IPS-20b (cell line): ENCODE data around the gene RUVBL2.

Experiments used
- H3K27ac ChIP-seq: one replicate; pipeline ENCODE4 v1.5.1; 2013; ENCODE audit warnings: low read length
- H3K27me3 ChIP-seq: 2 replicates; pipeline ENCODE4 v1.6.1; 2013; ENCODE audit warnings: mild to moderate bottlenecking, low read length, inconsistent platforms; ENCODE audit not compliant: insufficient read depth
- H3K36me3 ChIP-seq: 2 replicates; pipeline ENCODE4 v1.6.1; 2013; ENCODE audit warnings: low read depth, mild to moderate bottlenecking, inconsistent platforms, low read length, moderate library complexity; ENCODE audit not compliant: insufficient read depth
- H3K4me1 ChIP-seq: 2 replicates; pipeline ENCODE4 v1.6.1; 2013; ENCODE audit warnings: mild to moderate bottlenecking, control low read depth, inconsistent platforms, low read length, moderate library complexity; ENCODE audit not compliant: insufficient read depth
- H3K4me3 ChIP-seq: 2 replicates; pipeline ENCODE4 v1.5.1; 2013; ENCODE audit warnings: mild to moderate bottlenecking, low read length, inconsistent platforms
- H3K9ac ChIP-seq: 2 replicates; pipeline ENCODE4 v1.6.1; 2013; ENCODE audit warnings: low read depth, mild to moderate bottlenecking, inconsistent platforms, low read length, moderate library complexity
- H3K9me3 ChIP-seq: 2 replicates; pipeline ENCODE4 v1.6.1; 2013; ENCODE audit warnings: mild to moderate bottlenecking, low read depth, low read length, inconsistent platforms; ENCODE audit not compliant: insufficient read depth

Gene RUVBL2

DNA sequence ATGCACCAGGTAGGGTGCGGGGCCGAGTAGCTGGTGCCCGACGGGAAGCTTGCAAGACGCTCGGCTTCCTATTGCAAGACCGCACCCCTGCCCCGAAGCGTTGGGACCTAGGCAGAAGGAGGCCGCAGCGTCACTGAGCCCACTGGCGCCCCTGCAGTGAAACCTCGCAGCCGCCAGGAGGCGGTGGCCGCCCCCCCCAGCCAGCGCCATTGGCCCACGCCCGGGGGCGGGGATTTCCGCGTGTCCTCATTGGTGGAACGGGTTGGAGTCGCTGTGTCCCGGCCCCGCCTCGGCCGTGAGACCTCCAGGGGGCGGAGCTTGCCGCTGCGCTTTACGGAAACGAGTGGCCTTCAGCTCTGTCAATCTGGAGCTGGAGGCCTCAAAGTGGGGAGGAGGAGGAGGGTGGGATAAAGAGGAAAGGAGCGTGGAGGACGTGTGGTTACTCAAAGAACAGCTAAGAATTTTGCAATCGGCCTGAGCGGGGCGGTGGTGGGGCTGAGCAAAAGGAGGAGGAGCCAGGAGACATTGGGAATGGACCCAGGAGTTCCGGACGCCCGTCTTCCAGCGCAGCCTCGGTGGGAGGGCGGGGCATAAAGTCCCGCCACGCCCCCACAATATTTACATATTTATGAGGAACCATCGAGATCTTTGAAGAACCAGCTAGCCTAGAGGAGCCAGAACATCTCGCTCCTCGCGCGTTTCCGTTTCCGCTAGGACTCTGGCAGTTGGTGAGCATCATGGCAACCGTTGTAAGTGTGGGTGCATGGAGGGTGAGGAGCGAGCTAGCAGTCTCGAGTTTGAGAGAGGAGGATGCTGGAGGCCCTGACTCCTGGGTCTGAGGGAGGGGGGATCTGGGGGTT lies at the start of gene RUVBL2, which contains the start of gene GYS1:
RUVBL2 (plus strand) TSS at position 713 of the 860 bp plus-strand sequence; CDS start at position 738, 25 bp downstream.
GYS1 (minus strand) TSS at position 135 of the 860 bp plus-strand sequence. CDS start 197 bp downstream, outside the sequence.
- peak within 1 kb of the TSS; percentile 98 for H3K4me3 ChIP-seq
- H3K4me1 ChIP-seq = peaks cover 6% of the 10 kb centered on the region
- H3K27me3 ChIP-seq = no peaks in the 10 kb centered on the region
- no peaks in the 10 kb centered on the region for H3K9me3 ChIP-seq
- H3K36me3 ChIP-seq = peaks cover 14% of the 10 kb centered on the region
- peak within 1 kb of the TSS; percentile 95 for H3K9ac ChIP-seq
- H3K27ac ChIP-seq = peak within 1 kb of the TSS; percentile 45

DNA sequence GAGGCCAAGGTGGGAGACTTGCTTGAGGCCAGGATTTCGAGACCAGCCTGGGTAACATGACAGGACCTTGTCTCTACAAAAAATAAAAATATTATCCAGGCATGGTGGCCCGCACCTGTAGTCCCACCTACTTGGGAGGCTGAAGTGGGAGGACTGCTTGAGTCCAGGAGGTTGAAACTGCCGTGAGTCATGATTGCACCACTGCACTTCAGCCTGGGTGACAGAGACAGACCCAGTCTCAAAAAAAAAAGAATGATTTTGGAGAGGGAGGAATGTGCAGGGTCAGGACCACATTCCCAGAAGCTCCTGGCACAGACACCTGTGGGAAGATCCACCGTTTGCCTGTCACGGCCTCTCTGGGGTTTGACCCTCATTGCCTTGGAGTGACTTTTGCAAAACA lies 48.3 kb upstream of the RUVBL2 start:
- Histone ChIP-seq H3K36me3 (no peaks in the 10 kb centered on the region), H3K9ac (no peak overlapping the region), H3K27ac (no peak overlapping the region)

DNA sequence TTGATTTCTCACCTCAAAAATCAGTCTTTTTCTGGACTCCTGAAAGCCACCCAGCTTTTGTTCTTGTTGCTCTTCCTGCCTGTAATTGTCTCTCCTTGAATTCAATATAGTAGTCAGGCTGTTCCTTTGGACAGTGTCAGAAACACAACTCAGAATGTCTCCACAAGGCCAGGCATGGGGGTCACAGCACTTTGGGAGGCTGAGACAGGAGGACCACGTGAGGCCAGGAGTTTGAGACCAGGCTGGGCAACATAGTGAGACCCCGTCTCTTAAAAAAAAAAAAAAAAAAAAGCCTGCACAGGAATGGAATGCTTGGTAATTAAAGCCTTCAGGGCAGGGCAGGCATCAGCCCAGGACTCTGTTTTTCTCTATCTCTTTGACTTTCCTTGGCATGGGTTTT lies 47.9 kb upstream of the RUVBL2 start:
- Histone ChIP-seq H3K27me3 (no peaks in the 10 kb centered on the region), H3K4me1 (no peaks in the 10 kb centered on the region), H3K9ac (no peak overlapping the region), H3K36me3 (no peaks in the 10 kb centered on the region), H3K9me3 (no peaks in the 10 kb centered on the region; the same call in 1 of the 2 replicates), H3K27ac (no peak overlapping the region), H3K4me3 (no peak overlapping the region)

More for the DNA sequence above, 48.3 kb upstream of the RUVBL2 start:
- Histone ChIP-seq H3K27me3 (no peaks in the 10 kb centered on the region), H3K4me3 (no peak overlapping the region), H3K4me1 (no peaks in the 10 kb centered on the region), H3K9me3 (no peaks in the 10 kb centered on the region; the same call in 1 of the 2 replicates)

DNA sequence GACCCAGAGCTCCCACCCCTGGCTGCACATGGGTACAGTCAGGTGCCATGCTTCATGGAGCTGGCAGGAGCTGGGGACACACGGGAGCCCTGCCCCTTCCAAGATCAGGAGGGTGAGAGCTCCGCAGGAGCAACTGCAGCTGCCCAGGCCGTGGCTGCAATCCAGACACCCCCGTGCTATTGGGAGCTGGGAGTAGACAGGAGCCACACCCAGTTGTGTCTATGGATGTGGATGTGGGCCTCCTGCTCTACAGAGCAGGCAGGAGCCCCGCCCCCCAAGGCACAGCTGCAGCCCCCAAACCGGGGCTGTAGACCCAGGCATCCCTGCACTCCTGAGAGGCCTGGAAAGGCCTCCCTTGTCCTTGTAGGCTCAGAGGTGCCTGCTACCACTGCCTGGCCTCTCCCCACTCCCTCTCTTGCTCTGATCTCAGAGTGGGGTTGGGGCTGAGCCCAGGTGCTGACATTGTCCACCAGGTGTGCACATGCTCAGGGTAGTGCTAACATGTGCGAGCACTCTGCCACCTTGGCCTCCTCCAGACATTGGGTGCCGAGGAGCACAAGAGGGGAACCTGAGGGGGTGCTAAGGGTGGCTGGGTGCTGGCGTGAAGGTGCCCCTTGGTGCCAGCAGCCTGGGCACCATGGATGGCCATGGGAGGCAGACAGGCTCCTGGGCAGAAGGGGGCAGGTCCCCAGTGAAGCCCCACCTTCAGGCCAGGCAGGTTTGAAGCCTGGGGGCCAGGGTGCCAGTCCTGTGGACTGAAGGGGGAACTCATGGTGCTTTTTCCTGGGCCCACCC lies 47.0 kb upstream of the RUVBL2 start:
- no peak overlapping the region for H3K9ac ChIP-seq
- H3K9me3 ChIP-seq = no peaks in the 10 kb centered on the region
- H3K36me3 ChIP-seq = no peaks in the 10 kb centered on the region
- H3K27me3 ChIP-seq = no peaks in the 10 kb centered on the region
- no peaks in the 10 kb centered on the region for H3K4me1 ChIP-seq
- H3K4me3 ChIP-seq = no peak overlapping the region
- no peak overlapping the region for H3K27ac ChIP-seq

DNA sequence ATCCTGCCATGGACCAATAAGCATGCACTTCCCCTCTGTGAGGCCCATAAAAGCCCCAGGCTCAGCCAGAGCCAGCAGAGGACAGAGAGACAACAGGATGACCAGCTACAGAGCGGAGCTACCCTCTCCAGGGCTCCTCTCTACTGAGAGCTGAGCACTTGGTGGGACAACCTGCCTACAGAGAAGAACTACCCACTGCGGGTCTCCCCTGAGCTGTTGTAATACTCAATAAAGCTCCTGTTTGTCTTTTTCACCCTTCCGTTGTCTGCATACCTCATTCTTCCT lies 46.5 kb upstream of the RUVBL2 start:
- Histone ChIP-seq H3K4me1 (no peaks in the 10 kb centered on the region), H3K9me3 (no peaks in the 10 kb centered on the region), H3K27ac (no peak overlapping the region)

DNA sequence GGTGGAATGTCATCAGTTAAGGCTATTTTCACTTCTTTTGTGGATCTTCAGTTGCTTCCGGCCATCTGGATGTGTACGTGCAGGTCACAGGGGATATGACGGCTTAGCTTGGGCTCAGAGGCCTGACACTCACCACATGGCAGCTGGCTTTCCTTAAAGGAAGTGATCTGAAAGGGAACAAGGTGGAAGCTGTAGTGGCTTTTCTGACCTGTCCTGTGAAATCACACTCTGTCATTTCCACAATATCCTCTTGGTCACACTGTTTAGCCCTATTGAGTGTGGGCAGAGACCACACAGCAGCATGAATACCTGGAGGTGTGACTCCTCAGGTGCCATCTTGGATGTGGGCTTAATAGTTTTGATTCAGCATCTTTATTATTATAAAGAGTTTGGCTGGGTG lies 43.5 kb upstream of the RUVBL2 start:
- Histone ChIP-seq H3K4me1 (no peaks in the 10 kb centered on the region), H3K27ac (no peak overlapping the region), H3K9me3 (no peaks in the 10 kb centered on the region), H3K27me3 (no peaks in the 10 kb centered on the region), H3K36me3 (no peaks in the 10 kb centered on the region), H3K4me3 (no peak overlapping the region), H3K9ac (no peak overlapping the region)

More for the DNA sequence above, 46.5 kb upstream of the RUVBL2 start:
- H3K27me3 ChIP-seq = no peaks in the 10 kb centered on the region
- no peaks in the 10 kb centered on the region for H3K36me3 ChIP-seq
- no peak overlapping the region for H3K9ac ChIP-seq
- no peak overlapping the region for H3K4me3 ChIP-seq

DNA sequence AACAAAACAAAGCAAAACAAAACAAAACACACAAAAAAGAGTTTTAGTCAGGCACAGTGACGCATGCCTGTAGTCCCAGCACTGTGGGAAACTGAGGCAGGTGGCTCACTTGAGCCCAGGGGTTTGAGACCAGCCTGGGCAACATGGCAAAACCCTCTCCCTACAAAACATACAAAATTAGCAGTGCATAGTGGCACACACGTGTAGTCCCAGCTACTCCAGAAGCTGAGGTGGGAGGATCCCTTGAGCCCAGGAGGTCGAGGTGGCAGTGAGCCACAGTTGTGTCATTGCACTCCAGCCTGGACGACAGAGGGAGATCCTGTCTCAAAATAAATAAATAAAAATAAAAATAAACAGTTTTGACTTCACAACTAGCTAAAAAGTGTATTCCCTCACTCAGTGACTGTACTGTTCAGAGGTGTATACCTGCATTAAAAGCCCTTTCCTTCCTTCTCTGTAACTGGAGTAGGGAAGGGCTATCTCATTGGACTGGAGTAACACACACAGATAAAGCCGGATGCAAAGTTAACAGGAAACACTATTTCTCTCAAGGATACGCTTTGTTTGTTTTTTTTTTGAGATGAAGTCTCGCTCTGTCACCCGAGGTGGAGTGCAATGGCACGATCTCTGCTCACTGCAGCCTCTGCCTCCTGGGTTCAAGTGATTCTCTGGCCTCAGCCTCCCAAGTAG lies 42.7 kb upstream of the RUVBL2 start:
- H3K4me3 ChIP-seq = no peak overlapping the region
- peaks cover 7% of the 10 kb centered on the region; the same call in 1 of the 2 replicates for H3K4me1 ChIP-seq

DNA sequence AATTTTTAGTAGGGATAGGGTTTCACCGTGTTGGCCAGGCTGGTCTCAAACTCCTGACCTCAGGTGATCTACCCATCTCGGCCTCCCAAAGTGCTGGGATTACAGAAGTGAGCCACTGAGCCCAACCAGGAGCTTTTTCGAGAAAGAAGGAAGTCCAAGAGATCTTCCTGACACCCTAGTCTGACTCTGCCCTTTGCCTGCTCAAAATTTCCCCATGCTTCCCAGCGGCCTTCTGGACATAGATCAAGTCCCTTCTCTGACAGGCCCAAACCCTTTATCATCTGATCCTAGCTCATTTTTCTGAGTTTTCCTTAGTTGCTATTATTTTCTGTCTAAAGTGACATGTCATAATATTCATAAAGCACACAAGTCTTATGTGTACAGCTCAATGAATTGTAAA lies 40.5 kb upstream of the RUVBL2 start:
- Histone ChIP-seq H3K27me3 (no peaks in the 10 kb centered on the region), H3K9me3 (no peaks in the 10 kb centered on the region), H3K9ac (no peak overlapping the region), H3K36me3 (peaks cover 23% of the 10 kb centered on the region), H3K27ac (no peak overlapping the region), H3K4me3 (no peak overlapping the region), H3K4me1 (peaks cover 7% of the 10 kb centered on the region; the same call in 1 of the 2 replicates)

More for the DNA sequence above, 42.7 kb upstream of the RUVBL2 start:
- no peak overlapping the region for H3K27ac ChIP-seq
- peaks cover 5% of the 10 kb centered on the region; the same call in 1 of the 2 replicates for H3K36me3 ChIP-seq
- H3K27me3 ChIP-seq = no peaks in the 10 kb centered on the region
- no peak overlapping the region for H3K9ac ChIP-seq
- no peaks in the 10 kb centered on the region for H3K9me3 ChIP-seq

DNA sequence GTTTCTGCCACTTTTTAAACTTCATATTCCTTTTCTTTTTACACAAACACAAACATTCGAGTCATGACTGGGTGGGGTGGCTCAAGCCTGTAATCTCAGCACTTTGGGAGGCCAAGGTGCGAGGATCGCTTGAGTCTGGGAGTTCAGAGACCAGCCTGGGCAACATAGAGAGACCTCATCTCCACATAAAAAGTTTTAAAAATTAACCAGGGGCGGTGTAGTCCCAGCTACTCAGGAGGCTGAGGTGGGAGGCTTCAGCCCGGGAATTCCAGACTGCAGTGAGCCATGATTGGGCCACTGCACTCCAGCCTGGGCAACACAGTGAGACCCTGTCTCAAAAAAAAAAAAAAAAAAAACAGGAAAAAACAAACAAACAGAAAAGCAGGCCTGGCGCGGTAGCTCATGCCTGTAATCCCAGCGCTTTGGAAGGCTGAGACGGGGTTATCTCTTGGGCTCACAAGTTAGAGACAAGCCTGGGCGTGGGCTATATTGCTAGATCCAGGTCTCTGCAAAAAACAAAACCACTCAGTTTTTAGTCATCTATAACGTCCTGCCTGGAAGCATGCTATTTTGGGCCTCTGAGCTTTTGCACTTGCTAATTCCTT lies 39.6 kb upstream of the RUVBL2 start:
- H3K27ac ChIP-seq = peak overlapping the region; percentile 73
- peaks cover 7% of the 10 kb centered on the region; the same call in 1 of the 2 replicates for H3K4me1 ChIP-seq
- H3K4me3 ChIP-seq = peak overlapping the region; percentile 81
- no peaks in the 10 kb centered on the region for H3K9me3 ChIP-seq
- peaks cover 31% of the 10 kb centered on the region for H3K36me3 ChIP-seq
- H3K9ac ChIP-seq = peak overlapping the region; percentile 77
- no peaks in the 10 kb centered on the region for H3K27me3 ChIP-seq

DNA sequence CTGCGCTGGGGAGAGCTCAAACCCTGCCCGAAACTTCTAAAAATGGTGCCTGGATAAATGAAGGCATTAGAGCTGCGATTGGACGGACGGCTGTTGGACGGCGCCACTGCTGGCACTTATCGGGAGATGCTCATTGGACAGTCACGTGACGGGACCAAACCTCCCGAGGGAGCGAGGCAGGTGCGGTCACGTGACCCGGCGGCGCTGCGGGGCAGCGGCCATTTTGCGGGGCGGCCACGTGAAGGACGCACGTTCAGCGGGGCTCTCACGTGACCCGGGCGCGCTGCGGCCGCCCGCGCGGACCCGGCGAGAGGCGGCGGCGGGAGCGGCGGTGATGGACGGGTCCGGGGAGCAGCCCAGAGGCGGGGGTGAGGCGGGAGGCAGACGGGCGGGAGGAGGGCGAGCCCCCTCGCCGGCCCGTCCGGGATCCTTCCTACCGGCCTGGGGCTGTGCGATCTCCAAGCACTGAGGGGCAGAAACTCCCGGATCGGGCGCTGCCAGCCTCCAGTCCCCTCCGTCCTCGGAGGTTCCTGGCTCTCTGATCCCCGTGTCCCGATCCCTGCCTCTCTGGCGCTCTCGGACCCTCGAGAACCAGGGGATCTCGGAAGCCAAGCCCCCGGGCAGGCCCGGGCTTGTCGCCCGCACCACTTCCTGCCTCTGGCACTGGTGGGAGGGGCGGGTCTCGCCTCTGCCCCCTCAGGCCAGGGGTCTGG lies 38.9 kb upstream of the RUVBL2 start, which contains the start of gene BAX:
BAX (plus strand) TSS at position 281 of the 713 bp plus-strand sequence; CDS start at position 335, 54 bp downstream.
- Histone ChIP-seq H3K4me3 (peak within 1 kb of the TSS; percentile 81), H3K36me3 (peaks cover 31% of the 10 kb centered on the region), H3K27ac (peak within 1 kb of the TSS; percentile 73), H3K9me3 (no peaks in the 10 kb centered on the region), H3K4me1 (peaks cover 7% of the 10 kb centered on the region; the same call in 1 of the 2 replicates), H3K9ac (peak within 1 kb of the TSS; percentile 92), H3K27me3 (no peaks in the 10 kb centered on the region)
